ENCODE results near the gene SMTN.

GRCh38 chr22:31080848-31081649 is at the start of gene SMTN:
- TF ChIP-seq CTCF (IDR thresholded peaks at IDR 0.05) (peak in 1 of 7 experiments; percentile 5), POLR2A (IDR thresholded peaks at IDR 0.05) (peak; percentile 96 to 98 (median 97))

Data from body of pancreas (tissue), 4 donors.